ENCODE data around the gene RNF141.
A peak's percentile ranks its signal among the peaks of the same experiment; 100 is the strongest.

RNF141 gene

DNA sequence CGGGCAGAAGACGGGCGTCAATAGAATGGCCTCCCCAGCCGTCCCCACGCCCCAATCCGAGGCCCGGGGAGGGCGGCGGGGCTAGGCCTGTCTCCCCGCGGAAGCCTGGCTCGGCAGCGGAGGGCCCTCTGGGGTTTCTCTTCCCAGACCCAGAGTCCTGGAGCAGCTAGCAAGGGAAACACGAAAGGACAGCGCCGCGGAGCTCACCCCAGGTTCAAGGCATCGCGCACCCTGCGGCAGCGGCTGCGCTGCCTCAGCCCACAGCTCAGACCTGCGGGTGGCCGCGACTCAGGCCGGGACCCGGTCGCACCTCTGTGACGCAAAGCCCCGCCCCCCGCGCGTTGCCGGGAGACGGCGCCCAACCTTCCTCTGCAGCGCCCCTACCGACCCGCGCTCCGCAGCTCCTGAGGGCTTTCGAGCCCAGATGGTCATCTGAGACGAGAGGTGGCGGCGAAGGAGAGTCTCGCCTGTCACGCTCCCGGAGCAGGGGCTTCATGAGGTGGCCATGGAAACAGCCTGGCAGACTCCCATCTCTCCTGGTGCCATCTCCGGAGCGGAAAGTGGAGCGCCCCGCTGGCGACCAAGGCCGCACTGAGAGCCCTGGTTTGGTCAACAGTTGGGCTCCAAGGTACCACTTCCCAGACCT, at the start of gene RNF141:
TSS of gene RNF141 (minus strand) at position 273 of the 646 bp plus-strand sequence. CDS start 7,029 bp downstream, outside the sequence.
- peak; percentile 94 to 95 for DNase-seq

DNA sequence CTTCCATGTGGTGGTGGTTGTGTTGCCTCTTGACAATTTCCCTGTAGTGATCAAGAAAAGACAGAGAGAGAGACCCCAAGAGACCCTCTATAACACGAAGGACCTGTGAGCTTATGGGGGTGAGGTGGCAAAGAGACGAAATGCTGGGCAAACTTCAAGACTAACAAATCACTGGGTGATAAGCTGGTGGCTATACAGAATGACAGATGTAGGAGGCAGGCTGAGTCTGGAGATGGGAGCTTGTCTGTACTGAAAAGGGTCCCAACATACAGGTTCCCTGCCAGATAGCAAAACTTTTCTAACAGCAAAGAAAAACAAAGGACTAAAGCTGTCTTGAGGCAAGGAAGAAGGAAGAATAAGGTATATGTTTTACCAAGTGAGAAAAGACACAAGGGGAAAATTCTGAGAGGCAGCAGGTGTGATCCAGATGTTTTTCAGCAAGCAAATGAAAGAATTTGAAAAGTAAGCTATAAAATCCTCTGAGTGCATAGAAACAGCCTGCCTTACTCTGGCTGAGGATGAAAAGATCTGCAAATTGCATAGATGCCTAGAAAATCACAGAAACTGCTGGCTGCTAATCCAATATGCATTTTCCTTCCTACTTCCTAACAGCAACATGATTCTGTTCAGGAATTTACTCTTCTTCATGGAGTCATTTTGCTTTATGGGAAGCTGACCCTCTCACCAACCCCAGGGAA, 49.4 kb upstream of the RNF141 start:
- DNase-seq: no peak

DNA sequence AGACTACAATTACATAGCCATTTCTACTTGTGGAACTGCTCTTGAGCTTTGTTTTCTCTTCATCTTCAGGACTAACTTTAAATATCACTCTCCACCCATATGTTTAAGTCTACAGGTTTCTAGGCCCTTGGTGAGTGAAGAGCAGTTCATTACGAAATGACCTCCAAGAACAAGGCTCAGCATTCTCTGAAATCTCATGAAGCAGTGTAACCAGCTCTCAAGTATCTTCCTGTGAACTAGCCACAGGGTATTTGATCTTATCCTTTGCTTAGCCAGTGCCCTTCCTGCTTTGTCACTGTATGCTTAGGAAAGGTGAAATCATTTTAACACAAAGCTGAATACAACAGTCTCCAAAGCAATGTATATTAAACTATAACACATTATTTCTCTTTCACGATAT, 47.9 kb upstream of the RNF141 start:
- no peak for DNase-seq

DNA sequence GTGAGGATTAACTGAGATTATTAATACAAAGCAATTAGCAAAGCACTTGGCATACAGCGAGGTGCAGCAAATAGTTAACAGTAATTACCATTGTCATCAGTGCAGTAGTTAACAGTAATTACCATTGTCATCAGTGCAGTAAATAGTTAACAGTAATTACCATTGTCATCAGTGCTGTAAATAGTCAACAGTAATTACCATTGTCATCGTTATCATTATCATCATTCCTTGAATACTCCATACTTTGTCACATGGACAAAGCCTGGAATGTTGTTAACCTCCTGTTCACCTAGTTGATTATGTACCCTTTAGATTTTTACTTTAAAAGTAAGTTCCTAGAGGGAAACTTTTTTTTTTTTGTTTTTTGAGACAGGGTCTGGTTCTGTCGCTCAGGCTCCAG, 47.0 kb upstream of the RNF141 start:
- no peak for DNase-seq

- DNase-seq: no peak
These were observed 46.4 kb upstream of the RNF141 start for GRCh38 chr11:10587388-10587787.

DNA sequence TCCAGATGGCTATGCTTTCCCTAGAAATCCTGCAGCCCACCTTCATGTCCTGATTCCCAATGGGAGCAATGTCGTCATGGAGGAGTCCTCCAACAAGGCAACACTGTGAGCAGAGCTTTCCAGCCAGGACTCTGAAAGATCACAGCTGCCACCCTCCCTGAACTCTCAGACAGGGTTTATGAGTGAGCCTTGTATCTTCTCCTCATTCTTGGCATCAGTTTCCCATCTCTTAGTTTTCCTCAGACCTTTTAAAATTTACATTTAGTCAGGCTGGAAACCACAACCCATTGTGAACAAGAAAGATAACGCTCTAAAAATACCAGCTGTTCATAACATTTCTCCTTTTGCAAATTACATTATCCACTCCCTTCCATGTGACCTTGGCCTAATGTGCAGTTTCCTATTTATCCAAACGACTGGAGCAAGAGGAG, 43.1 kb upstream of the RNF141 start:
- DNase-seq: no peak

- no peak for DNase-seq
These were observed 40.6 kb upstream of the RNF141 start for GRCh38 chr11:10581481-10582019.

DNA sequence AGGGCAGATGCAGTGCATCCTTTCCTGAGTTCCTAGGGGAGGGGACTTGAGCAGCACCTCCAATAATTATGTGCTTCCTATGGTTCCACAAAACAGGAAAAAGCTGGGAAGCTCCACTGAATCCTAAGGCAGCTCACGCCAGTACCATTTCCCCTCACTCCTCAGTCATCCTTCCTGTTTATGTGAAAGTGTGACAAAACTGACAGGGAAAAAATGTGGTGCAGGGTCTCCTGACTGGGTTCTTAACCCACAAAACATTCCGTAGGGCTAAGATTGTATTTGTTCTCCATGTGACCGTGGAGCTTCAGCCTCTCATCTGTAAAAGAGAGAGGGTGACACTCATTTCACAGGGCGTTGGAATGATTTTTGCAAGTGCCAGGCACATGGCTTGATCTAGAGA, 39.6 kb upstream of the RNF141 start:
- DNase-seq: no peak

DNA sequence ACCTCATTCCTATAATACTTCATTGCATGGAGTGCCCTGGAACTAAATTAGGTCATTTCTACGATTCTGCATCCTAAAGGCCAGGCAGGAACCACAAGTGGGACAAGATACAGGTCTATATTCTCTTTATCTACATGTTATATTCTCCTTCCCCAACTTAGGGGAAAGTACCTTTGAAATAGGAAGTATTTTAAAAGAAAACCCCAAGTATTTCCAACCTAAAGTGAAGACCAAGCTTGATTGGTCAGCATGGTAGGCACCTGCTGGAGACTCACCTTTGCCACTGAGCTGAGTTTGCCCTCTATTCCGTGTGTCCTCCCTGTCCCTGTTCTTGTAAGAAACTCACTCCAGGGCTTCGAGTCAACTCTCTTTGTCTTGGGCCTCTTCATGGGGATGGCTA, 38.7 kb upstream of the RNF141 start:
- no peak for DNase-seq

GRCh38 chr11:10576035-10576398, 35.0 kb upstream of the RNF141 start:
- DNase-seq: no peak

- no peak for DNase-seq
These were observed 34.5 kb upstream of the RNF141 start for GRCh38 chr11:10575346-10576034.

GRCh38 chr11:10573556-10573955, 32.6 kb upstream of the RNF141 start:
- no peak for DNase-seq

DNA sequence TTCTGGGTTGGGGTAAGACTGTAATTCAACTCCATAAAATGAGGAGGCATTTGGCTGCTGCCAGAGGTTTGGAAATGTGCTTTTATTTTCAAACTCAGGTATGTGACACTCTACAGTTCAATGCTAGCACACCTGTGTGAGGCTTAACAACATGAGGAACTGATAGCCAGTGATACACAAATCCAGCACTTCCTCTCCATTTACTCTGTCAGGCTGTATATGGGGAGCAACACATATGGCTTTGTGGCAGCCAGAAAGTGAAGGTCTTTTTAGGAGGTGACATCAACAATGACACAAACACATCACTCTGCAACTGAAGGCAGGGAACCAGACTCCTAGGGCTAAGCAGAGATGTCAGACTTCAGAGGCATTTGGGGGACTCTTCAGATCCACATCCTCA, 32.0 kb upstream of the RNF141 start:
- no peak for DNase-seq

DNA sequence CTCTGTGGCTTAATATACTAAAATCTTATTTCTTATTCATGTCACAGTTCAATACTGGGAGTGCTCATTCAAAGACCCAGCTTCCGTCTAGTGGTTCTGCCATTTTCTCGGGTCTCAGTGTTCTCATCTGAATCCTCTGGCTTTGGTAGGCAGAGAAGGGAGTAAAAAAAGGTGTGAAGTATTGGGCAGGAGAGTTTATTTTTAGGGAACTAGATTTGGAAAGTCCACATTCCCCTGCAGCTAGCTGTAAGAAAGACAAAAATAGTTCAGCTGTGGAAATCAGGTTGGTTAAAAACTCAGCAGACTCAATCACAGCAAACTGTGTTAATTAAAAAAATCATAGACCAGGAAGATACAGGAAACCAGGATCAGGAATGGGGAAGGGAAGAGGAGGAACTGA, 31.5 kb upstream of the RNF141 start:
- DNase-seq: no peak

DNA sequence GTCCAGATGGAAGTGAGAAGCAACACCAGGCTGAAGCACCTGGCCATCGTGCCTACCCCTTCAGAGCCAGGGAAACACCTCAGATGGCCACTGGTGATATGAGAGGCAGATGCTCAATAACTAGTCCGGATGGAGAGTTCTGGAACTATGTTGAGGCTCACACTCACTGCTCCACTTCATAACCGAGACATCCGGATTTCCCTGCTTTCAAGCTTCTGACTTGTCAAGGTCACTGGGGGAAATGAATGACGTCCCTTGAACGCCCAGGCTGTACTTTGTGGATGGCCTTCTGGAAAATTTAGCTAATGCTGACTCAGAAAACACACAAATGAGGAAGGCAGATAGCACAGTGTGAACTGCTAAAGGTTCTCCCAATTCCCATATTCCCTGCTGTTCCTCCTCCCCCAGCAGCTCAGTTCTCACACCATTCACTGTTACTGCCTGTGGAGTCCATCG, 27.5 kb upstream of the RNF141 start, which contains the start of gene LYVE1:
TSS of gene LYVE1 (minus strand) at position 180 of the 456 bp plus-strand sequence. CDS start at position 47, 133 bp downstream.
- no peak for DNase-seq

- DNase-seq: no peak
These were observed 26.5 kb upstream of the RNF141 start for GRCh38 chr11:10567446-10567845.

DNA sequence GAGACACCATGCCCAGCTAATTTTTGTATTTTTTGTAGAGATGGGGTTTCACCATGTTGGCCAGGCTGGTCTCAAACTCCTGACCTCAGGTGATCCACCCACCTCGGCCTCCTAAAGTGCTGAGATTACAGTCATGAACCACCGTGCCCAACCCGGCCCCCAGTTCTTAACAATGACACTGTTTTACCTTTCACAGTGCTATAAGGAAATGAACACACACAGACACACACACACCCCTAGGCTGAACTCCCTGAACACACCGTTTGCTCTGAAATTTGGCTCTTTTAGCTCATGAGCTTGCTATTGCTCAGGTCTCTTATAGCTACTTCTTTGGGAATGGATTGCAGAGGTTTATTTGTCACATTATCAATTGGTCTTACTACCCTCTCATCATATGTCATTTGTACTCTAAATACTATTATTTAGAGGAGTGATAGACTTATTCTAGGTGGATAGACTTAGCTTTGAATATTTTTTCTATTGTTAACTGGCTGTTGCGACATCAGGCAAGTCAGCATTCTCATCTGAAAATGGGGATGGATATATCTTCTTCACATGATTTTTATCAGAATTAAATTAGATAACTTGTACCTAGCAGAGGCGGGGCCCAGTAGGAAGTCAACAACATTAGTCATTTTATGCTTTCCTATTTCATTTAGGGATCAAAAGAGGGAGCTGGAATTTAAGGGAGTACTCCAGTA, 25.4 kb upstream of the RNF141 start:
- no peak for DNase-seq

GRCh38 chr11:10565493-10565892, 24.5 kb upstream of the RNF141 start:
- DNase-seq: no peak

DNA sequence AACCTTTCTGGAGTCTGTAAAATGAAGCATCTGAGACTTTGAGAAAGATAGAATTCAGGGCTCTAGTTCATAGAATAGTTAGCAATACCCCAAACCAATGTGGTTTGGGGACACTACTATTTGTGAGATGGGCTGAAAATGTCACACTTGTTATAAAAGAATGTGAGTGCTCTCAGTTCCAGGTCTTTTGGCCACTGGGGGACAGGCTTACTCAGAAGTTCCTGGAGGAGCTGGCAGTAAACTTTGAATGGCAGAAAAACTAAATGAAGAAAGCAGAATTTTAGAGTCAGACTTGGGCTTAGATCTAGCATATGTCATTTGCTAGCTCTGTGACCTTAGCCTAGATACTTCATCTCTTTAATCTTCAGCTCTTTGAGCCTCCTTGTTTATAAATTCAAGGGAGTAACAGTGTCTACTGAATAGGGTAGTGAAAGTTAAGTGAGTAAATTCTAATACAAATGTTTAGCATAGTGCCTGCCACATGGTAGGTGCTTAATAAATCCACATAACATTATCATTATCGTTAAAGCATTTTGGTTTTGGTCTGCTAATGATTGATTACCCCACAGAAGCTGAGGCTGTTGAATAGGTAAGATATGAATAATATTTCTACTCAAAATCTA, 23.8 kb upstream of the RNF141 start:
- DNase-seq: no peak

DNA sequence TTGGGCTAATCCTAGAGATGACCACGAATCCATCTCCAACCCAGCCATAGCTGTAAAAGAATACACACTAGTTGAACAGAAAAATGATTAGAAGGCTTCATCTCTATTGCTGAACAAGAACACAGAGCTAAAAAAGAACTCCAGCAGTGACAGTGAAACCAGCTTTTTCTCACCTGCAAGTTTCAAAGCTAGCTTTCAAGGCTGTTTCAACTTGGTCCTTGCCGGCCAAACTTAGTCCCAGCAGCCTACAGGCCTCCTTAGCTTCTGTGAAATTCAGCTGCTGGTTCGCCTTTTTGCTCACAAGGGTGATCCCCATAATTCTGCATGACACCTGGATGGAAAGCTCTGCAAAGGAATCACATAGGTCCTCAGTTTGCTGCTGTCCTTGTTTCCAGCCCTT, 23.0 kb upstream of the RNF141 start:
- no peak for DNase-seq

- no peak for DNase-seq
These were observed 21.0 kb upstream of the RNF141 start for GRCh38 chr11:10561947-10562346.

DNA sequence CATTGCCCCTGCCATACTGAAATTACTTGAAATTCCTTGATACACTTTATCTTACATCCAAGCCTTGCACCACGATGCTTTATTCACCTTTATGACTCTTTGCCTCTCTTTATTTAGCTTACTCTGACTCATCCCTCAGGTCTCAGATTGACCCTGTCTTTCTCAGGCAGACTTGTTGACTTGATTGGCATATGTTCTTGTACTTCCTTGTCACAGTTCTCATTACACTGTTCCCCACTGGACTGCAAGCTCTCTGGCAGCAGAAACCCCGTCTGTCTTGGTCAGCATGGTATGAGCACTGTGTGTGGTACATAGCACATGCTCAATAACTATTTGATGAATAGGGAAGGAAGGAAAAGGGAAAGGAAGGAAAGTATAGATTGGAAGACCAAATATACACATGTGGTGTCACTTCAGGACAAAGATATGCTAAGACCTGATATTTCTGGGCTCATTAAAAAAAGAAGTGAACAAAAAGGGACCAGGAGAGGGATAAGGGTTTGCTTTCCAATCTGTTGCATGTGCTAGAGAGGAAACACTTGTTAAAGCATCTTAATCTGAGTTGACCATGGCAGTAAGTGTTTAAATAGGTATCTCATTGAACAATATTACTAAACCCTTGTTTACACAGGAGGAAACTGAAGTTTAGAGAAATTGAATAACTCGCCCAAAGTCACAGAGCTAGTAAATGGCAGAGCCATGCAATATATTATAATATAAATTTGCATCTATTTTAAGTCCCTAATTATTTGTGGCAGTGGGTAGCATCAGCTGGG, 20.2 kb upstream of the RNF141 start:
- no peak for DNase-seq

Measured in NCI-H524 (cell line).